Left ventricle myocardium superior (tissue), 1 donor: ENCODE measurements around the gene COX18. TPM values are rescaled to one million over a fixed set of nuclear protein-coding genes. Genes with fewer than 3 reads are reported as not detected.

Source experiments
- ATAC-seq: fragments of 200-7000 bp; cut with Tn5 transposase; one replicate; pipeline ENCODE4 v1.9.1; 2020; ENCODE audit warnings: mild to moderate bottlenecking, moderate library complexity
- DNase-seq: peaks from one replicate; pipeline ENCODE4 v3.0.0-alpha.2; 2020
- intact Hi-C: fragments of 100-400 bp; cut with micrococcal nuclease; formaldehyde crosslinking; loops from one replicate; pipeline ENCODE4 v1.11.0; 2022
- total RNA-seq: library from RNA; stranded (reverse); fragmentation: NEBNext Ultra II Directional; extraction: Animal tissue kit (Norgen Biotek cat#: 25700); gene quantifications from one replicate; pipeline ENCODE4 v1.2.1, GENCODE V29; 2021
- donor health status: DM: no; HTN: yes; CAD: no; lungs with severe emphysema.

The COX18 gene
- total RNA-seq, 1 donor from 2014 or later: 18.8 TPM

DNA sequence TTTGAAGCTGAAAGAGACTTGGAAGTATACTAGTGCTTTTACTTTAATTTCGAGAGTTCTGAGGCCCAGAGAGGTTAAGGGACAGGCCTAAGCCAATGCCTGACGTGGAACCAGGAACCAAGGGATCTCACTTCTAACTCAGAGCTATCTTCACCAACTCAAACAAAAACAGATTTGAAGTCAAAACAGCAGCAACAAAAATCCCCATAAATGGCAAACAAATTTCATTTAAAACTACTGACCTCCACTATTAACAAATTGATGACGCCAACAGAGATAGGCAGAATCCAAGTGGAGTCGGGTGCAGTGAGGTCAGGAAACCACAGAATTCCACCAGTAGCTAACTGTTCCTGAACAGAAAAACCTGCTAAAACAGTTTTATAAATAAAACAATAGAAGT lies 5.0 kb downstream of the COX18 start:
- DNase-seq (no peak), ATAC-seq (no peak)
- intact Hi-C loops: no loop called here

DNA sequence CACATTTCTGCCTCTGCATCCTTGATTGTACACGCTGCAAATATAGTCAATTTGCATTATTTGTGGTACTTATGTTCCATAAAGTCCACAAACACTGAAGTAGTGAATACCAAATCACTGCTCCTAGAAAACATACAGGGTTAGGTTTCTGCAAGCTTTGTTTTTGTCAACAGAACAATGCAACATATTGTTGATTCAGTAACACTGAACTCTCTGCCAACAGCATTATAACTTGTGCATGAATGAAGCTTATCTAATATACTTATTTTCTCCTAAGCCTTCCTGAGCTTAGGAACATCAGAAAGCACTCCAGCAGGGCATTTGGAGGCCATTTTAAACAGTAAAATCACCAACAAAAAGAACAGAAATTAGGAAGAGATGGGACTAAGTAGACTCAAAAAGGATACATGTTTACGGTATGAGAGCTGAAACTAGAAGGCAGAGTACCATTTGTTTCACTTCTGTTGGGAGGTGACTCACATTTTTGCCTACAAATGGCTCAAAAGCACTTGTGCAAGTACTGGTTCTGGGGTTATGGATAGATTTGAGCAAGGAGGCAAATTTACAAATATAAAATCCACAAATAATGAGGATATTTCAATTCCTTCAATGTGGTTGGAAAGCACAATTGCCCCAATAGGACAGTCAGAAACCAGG lies 14.1 kb downstream of the COX18 start:
- no peak for ATAC-seq
- intact Hi-C loops: no loop called here

DNA sequence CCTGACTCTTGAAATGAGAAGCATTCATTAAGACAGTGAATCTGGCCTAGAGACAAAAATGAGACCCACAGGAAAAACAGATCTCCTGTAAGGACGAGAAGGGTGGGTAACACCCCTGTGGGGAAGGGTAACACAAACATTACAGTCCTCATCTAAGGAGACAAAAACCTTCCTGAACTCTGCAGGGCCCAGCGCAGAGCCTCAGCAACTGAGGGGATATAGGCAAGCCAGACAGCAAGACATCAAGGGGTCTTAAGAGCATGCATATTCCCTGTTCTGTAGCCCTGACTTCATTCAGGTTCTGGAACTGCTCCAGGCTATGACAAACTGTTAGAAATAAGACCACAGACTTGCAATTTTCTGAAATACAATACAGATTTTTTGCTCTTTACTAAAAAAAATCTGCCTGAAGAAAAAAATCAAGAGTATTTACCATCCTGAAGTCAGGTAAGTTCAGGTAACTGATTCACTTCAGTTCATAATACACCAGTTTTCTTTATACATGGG lies 15.5 kb downstream of the COX18 start:
- DNase-seq (no peak), ATAC-seq (no peak)
- intact Hi-C loops: no loop called here

More for the DNA sequence above, 14.1 kb downstream of the COX18 start:
- no peak for DNase-seq

DNA sequence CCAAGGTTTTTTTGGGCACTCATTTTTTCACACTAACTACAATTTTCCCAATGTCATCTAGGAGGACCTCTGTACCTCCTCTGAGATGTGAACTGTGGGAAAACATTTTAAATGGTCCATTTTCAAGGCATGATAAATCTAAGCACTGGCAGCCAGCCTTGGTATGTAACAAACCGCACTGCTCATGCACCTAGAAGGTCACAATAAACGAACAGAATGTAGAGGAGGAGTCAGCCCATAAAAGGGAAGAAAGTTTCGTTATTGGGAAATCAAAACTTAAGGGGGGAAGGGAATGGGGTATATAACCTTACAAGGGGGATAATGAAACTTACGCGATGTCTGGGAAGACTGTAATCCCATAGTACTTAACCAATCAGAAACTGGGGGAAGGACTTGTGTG lies 16.4 kb downstream of the COX18 start:
- ATAC-seq (no peak), DNase-seq (no peak)
- intact Hi-C loops: no loop called here

- intact Hi-C loops: no loop called here
- no peak for DNase-seq
- ATAC-seq: no peak
Measured at GRCh38 chr4:73051625-73052024, 17.9 kb downstream of the COX18 start.

DNA sequence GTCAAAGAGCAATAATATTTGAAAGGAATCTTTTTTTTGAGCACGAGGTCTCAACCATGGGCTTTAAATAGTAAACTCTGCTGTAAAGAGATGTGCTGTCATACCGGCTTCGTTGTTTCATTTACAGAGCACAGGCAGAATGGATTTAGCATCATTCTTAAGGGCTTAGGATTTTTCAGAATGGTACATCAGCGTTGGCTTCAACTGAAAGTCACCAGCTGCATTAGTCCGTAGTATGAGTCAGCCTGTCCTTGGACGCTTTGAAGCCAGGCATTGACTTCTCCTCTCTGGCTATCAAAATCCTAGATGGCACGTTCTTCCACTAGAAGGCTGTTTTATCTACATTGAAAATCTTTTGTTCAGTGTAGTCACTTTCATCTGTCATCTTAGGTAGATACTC lies 23.6 kb downstream of the COX18 start:
- ATAC-seq (no peak), DNase-seq (no peak)
- intact Hi-C loops: no loop called here

GRCh38 chr4:73037057-73037456 lies 32.5 kb downstream of the COX18 start:
- ATAC-seq (no peak), DNase-seq (no peak)
- intact Hi-C loops: no loop called here

DNA sequence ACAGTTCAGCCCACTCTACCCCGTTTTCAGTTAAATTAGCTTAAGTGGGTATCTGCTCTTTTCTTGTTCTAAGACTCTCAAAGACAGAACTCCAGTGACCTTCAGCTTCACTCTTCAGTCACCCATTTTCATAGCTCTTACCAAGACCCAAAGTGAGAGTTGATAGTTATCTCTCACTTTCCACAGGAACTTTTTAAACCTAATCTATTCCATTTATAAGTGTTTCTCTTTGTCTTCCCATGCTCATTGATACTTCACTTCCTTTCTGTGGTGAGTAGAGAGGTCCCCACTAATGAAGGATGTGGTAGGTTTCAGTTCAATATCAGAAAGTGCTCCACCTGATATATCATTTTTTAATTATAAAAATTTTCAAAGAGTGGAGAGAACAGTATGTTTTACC lies 33.4 kb downstream of the COX18 start:
- no peak for ATAC-seq
- intact Hi-C loops: no loop called here
- DNase-seq: no peak

DNA sequence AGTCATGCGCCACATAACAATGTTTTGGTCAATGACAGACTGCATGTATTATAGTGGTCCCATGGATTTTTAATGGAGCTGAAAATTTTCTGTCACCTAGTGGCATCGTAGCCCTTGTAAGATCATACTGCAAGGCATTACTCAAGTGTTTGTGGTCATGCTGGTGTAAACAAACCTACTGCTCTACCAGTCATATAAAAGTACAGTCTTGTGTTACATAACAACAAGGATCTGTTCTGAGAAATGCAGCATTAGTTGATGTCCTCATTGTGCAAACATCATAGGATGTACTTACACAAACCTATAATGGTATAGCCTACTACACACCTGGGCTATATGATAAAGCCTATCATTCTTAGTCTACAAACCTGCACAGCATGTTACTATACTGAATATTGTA lies 34.6 kb downstream of the COX18 start:
- no peak for ATAC-seq
- intact Hi-C loops: no loop called here
- no peak for DNase-seq

- DNase-seq (no peak), ATAC-seq (no peak)
- intact Hi-C loops: no loop called here
Measured at GRCh38 chr4:73028621-73029020, 40.9 kb downstream of the COX18 start.

GRCh38 chr4:73021634-73022033 lies 47.9 kb downstream of the COX18 start:
- ATAC-seq: no peak
- intact Hi-C loops: no loop called here
- no peak for DNase-seq

DNA sequence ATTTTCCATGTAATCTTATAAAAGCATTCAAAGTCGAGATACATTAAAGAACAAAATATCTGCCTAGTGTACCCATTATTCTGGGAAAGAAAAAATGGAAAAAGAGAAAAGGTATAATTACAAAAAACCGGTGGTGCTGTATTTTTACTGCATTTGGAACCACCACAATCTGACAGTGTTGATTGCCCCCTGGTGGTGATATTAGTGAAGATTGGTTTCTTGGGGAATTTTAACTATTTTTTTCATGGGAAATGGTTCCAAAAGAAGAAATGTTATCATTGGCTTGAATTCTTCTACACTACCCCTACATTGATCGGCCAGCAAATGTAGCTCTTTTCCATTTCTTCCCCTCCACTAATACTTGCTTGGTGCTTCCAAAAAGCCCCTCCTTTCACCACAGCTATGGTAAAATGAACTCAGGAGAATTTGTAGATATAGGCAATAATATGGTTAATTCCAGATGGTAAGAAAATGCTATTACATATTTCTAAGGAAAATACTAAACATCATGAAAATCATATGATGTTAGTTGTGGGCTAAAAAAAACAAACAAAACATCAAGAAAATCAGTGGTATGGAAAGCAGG lies 50.0 kb downstream of the COX18 start:
- ATAC-seq: no peak
- DNase-seq: no peak
- intact Hi-C loops: loop anchor here (5.0 to 10.0 kb wide), 2 partner anchors 315 to 512 kb away; no protein-coding TSS in a partner anchor

GRCh38 chr4:73018595-73018994 lies 50.9 kb downstream of the COX18 start:
- ATAC-seq (no peak), DNase-seq (no peak)
- intact Hi-C loops: loop anchor here (5.0 to 10.0 kb wide), 2 partner anchors 314 to 511 kb away; no protein-coding TSS in a partner anchor

- intact Hi-C loops: loop anchor here (10.0 kb wide), 1 partner anchor 309 kb away; no protein-coding TSS in a partner anchor
- DNase-seq (no peak), ATAC-seq (no peak)
Measured at GRCh38 chr4:73013310-73013709, 56.2 kb downstream of the COX18 start.

- DNase-seq (no peak), ATAC-seq (no peak)
- intact Hi-C loops: loop anchor here (10.0 kb wide), 1 partner anchor 308 kb away; no protein-coding TSS in a partner anchor
Measured at GRCh38 chr4:73012673-73013072, 56.8 kb downstream of the COX18 start.

GRCh38 chr4:73011629-73011985 lies 57.9 kb downstream of the COX18 start:
- intact Hi-C loops: loop anchor here (10.0 kb wide), 1 partner anchor 307 kb away; no protein-coding TSS in a partner anchor
- ATAC-seq (no peak), DNase-seq (no peak)

GRCh38 chr4:73010789-73011628 lies 58.5 kb downstream of the COX18 start:
- intact Hi-C loops: loop anchor here (10.0 kb wide), 1 partner anchor 306 kb away; no protein-coding TSS in a partner anchor
- DNase-seq: no peak
- ATAC-seq: no peak

GRCh38 chr4:73007526-73008100 lies 61.9 kb downstream of the COX18 start:
- intact Hi-C loops: no loop called here
- DNase-seq (no peak), ATAC-seq (no peak)

- ATAC-seq (no peak), DNase-seq (no peak)
- intact Hi-C loops: no loop called here
Measured at GRCh38 chr4:73006286-73006990, 63.1 kb downstream of the COX18 start.
